Spleen (tissue), 7 donors: ENCODE data around the gene ATG7.

Source experiments
- POLR2A ChIP-seq, 3 donors: fragments of 450-650 bp; IDR thresholded peaks; one replicate each; pipeline ENCODE4 v1.5.1; 2017; ENCODE audit warnings: antibody characterized with exemption in 3 of 3, mild to moderate bottlenecking in 1 of 3
- POLR2AphosphoS5 ChIP-seq, 3 donors: sonication (generic); formaldehyde crosslinking; IDR thresholded peaks; one replicate each; pipeline ENCODE4 v1.5.1; 2017; ENCODE audit warnings: antibody characterized with exemption in 3 of 3
- TF ChIP-seq, protein P1 (sequence below), 11 experiments: fragments of 200-600 bp in 7 of 11; fragments of 450-650 bp in 4 of 11; sonication (generic) in 4 of 11; IDR thresholded peaks in 8 of 11; conservative IDR thresholded peaks in 3 of 11; 1 replicate in 7 of 11; 2 replicates in 4 of 11; pipeline versions ENCODE4 v1.4.0 to v1.8.0; 2016 to 2021; ENCODE audit warnings: antibody characterized with exemption in 11 of 11, inconsistent platforms in 4 of 11, mild to moderate bottlenecking in 1 of 11
- donor health status: DM: no; HTN: no; CAD: no; lungs with moderate emphysema.
- donor health status: DM: no; HTN: no; CAD: no.
- donor health status: DM: no; HTN: no; CAD: no.

DNA sequence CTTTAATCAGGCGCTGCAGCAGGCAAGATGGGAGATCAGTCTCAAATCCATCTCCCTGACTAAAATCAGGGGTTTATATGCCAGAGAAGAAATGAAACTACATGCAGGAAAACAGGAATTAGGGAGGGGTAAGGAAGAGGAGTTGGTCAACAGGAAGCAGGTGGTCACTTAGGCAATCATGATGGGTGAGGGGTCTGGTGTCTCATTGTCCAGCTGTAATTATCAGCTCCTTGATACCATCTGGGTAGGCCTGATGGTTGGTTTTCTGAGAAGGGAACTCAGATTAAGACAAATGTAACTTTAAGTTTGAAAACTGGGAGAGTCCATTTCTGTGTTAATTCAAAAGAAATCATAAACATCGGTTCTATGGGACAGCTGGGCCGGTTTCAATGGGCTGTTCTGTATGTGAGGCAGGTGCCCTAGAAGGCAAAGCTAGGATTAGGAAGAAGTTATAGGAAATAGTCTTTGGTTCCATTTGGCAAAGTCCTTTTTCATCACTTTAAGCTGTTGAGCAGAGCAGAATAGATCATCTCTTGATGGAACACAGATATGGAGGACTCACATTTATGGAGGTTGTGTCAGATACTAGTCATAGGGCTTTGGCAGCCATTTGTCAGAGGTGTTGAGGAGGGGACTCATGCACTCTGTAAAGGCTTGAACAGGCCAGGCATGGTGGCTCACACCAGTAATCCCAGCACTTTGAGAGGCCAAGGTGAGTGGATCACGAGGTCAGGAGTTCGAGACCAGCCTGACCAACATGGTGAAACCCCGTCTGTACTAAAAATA is 222.1 kb downstream of the ATG7 start:
- TF ChIP-seq, protein P1, sequence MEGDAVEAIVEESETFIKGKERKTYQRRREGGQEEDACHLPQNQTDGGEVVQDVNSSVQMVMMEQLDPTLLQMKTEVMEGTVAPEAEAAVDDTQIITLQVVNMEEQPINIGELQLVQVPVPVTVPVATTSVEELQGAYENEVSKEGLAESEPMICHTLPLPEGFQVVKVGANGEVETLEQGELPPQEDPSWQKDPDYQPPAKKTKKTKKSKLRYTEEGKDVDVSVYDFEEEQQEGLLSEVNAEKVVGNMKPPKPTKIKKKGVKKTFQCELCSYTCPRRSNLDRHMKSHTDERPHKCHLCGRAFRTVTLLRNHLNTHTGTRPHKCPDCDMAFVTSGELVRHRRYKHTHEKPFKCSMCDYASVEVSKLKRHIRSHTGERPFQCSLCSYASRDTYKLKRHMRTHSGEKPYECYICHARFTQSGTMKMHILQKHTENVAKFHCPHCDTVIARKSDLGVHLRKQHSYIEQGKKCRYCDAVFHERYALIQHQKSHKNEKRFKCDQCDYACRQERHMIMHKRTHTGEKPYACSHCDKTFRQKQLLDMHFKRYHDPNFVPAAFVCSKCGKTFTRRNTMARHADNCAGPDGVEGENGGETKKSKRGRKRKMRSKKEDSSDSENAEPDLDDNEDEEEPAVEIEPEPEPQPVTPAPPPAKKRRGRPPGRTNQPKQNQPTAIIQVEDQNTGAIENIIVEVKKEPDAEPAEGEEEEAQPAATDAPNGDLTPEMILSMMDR (IDR thresholded peaks at IDR 0.05 in 8 of 11, conservative IDR thresholded peaks at IDR 0.05 in 3 of 11): no peak
- TF ChIP-seq POLR2AphosphoS5 (IDR thresholded peaks at IDR 0.05): no peak
- TF ChIP-seq POLR2A (IDR thresholded peaks at IDR 0.05): no peak
